Panc1 (cell line): Measurements from ENCODE around the gene AHDC1. TPM values are rescaled to one million over a fixed set of nuclear protein-coding genes. Genes with fewer than 3 reads are reported as not detected.
A peak's percentile ranks its signal among the peaks of the same experiment; 100 is the strongest.

Experiments used
- ATAC-seq: fragments of 200-7000 bp; cut with Tn5 transposase; 2 replicates; pipeline ENCODE4 v1.9.1; 2020; ENCODE audit warnings: mild to moderate bottlenecking, moderate library complexity
- BruUV-seq: library from RNA; stranded (reverse); fragments of 400-500 nt; replicated peaks from 2 replicates; lab custom pipeline; 2021; lab: Mats Ljungman, UMichigan
- CTCF ChIA-PET: fragments of 300-600 bp; sonication (Branson Sonifier 250); formaldehyde crosslinking; loops from one replicate; lab custom pipeline; 2022; ENCODE audit warnings: antibody characterized with exemption; lab: Charles Lee
- POLR2A ChIA-PET: fragments of 300-600 bp; sonication (Branson Sonifier 250); formaldehyde crosslinking; loops from one replicate; lab custom pipeline; 2022; ENCODE audit warnings: antibody characterized with exemption; lab: Charles Lee
- DNase-seq: peaks from one replicate; pipeline ENCODE4 v3.0.0-alpha.2; 2010; ENCODE audit warnings: low read depth, low spot score
- H3K27ac ChIP-seq: 2 replicates; pipeline ENCODE4 v1.5.1; 2011; ENCODE audit warnings: mild to moderate bottlenecking, low read length, inconsistent platforms
- H3K27me3 ChIP-seq: fragments of 200-500 bp; sonication (Bioruptor generic); 2 replicates; pipeline ENCODE4 v1.6.0; 2014; ENCODE audit warnings: low read length, inconsistent platforms; ENCODE audit not compliant: control insufficient read depth, insufficient read depth
- H3K36me3 ChIP-seq: fragments of 200-500 bp; sonication (Bioruptor generic); 2 replicates; pipeline ENCODE4 v1.5.1; 2014; ENCODE audit warnings: inconsistent platforms, mild to moderate bottlenecking, low read length, moderate library complexity; ENCODE audit not compliant: control insufficient read depth, insufficient read depth
- H3K4me1 ChIP-seq: 2 replicates; pipeline ENCODE4 v1.5.1; 2011; ENCODE audit warnings: inconsistent platforms, mild to moderate bottlenecking, low read length, moderate library complexity; ENCODE audit not compliant: control insufficient read depth, insufficient read depth
- H3K4me3 ChIP-seq, 2 experiments: 2 replicates each; pipeline ENCODE4 v1.5.1; 2011 to 2012; ENCODE audit warnings: low read depth in 2 of 2, low read length in 2 of 2, mild to moderate bottlenecking in 2 of 2, inconsistent platforms in 1 of 2, moderate library complexity in 1 of 2
- H3K9me3 ChIP-seq: fragments of 200-500 bp; sonication (Bioruptor generic); 2 replicates; pipeline ENCODE4 v1.5.1; 2014; ENCODE audit warnings: low read depth, mild to moderate bottlenecking, inconsistent platforms, low read length, moderate library complexity; ENCODE audit not compliant: control insufficient read depth, insufficient read depth
- POLR2AphosphoS5 ChIP-seq: IDR thresholded peaks from 2 replicates; pipeline ENCODE4 v1.6.1; 2012; ENCODE audit warnings: mild to moderate bottlenecking, low read depth, low read length, moderate library complexity
- SIN3A ChIP-seq: IDR thresholded peaks from 2 replicates; pipeline ENCODE4 v1.6.1; 2012; ENCODE audit warnings: low read depth, mild to moderate bottlenecking, low read length, moderate library complexity, borderline replicate concordance; ENCODE audit not compliant: insufficient read depth
- TCF7L2 ChIP-seq: IDR thresholded peaks from 2 replicates; pipeline ENCODE4 v1.6.1; 2011; ENCODE audit warnings: mild to moderate bottlenecking, low read depth, low read length, inconsistent platforms
- in situ Hi-C: cut with HindIII; loops from 2 replicates; pipeline ENCODE4 v1.10.0; 2016; ENCODE audit warnings: low sequenced_read_pairs, low pct_unique_long_range_greater_than_20kb
- intact Hi-C: fragments of 100-400 bp; cut with micrococcal nuclease; formaldehyde crosslinking; loops from one replicate; pipeline ENCODE4 v1.10.0; 2022; ENCODE audit not compliant: unreplicated experiment
- total RNA-seq: library from RNA; stranded (reverse); gene quantifications from one replicate; pipeline ENCODE4 v1.2.1, GENCODE V29; 2021; ENCODE audit not compliant: unreplicated experiment
- TF ChIP-seq, protein P1 (sequence below): fragments of 450-650 bp; IDR thresholded peaks from 2 replicates; pipeline ENCODE4 v1.5.1; 2017; ENCODE audit warnings: mild to moderate bottlenecking
- TF ChIP-seq, protein P2 (sequence below), 2 experiments: IDR thresholded peaks; 2 replicates each; pipeline ENCODE4 v1.6.1; 2011 to 2012; ENCODE audit warnings: low read depth in 2 of 2, control low read depth in 1 of 2, low read length in 1 of 2, mild to moderate bottlenecking in 1 of 2, moderate library complexity in 1 of 2; ENCODE audit not compliant: insufficient read depth in 1 of 2

AHDC1 gene
- total RNA-seq, 1 experiment from 2014 or later: 47.1 TPM

DNA sequence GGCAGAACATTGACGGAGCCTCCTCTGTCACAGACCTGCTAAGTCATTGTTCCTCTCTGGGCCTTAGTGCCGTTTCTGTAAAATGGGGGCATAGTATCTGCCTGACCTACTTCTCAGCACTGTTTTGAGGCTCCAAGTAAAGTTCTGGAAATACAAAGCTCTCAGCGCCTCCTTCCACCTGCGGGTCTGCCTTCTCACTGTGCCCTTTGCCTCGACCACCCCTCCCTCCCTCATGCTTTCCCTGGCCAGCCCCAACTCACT lies 98.6 kb downstream of the AHDC1 start:
- ChIA-PET CTCF (no interaction called here), POLR2A (no interaction called here)
- intact Hi-C loops: no loop called here
- H3K27ac ChIP-seq: peak overlapping the region; percentile 60
- peaks cover 13% of the 10 kb centered on the region for H3K4me1 ChIP-seq
- no peak overlapping the region for H3K4me3 ChIP-seq
- no peak for TF ChIP-seq TCF7L2
- TF ChIP-seq SIN3A: no peak
- TF ChIP-seq, protein P1, sequence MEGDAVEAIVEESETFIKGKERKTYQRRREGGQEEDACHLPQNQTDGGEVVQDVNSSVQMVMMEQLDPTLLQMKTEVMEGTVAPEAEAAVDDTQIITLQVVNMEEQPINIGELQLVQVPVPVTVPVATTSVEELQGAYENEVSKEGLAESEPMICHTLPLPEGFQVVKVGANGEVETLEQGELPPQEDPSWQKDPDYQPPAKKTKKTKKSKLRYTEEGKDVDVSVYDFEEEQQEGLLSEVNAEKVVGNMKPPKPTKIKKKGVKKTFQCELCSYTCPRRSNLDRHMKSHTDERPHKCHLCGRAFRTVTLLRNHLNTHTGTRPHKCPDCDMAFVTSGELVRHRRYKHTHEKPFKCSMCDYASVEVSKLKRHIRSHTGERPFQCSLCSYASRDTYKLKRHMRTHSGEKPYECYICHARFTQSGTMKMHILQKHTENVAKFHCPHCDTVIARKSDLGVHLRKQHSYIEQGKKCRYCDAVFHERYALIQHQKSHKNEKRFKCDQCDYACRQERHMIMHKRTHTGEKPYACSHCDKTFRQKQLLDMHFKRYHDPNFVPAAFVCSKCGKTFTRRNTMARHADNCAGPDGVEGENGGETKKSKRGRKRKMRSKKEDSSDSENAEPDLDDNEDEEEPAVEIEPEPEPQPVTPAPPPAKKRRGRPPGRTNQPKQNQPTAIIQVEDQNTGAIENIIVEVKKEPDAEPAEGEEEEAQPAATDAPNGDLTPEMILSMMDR: no peak
- TF ChIP-seq POLR2AphosphoS5: no peak
- TF ChIP-seq, protein P2, sequence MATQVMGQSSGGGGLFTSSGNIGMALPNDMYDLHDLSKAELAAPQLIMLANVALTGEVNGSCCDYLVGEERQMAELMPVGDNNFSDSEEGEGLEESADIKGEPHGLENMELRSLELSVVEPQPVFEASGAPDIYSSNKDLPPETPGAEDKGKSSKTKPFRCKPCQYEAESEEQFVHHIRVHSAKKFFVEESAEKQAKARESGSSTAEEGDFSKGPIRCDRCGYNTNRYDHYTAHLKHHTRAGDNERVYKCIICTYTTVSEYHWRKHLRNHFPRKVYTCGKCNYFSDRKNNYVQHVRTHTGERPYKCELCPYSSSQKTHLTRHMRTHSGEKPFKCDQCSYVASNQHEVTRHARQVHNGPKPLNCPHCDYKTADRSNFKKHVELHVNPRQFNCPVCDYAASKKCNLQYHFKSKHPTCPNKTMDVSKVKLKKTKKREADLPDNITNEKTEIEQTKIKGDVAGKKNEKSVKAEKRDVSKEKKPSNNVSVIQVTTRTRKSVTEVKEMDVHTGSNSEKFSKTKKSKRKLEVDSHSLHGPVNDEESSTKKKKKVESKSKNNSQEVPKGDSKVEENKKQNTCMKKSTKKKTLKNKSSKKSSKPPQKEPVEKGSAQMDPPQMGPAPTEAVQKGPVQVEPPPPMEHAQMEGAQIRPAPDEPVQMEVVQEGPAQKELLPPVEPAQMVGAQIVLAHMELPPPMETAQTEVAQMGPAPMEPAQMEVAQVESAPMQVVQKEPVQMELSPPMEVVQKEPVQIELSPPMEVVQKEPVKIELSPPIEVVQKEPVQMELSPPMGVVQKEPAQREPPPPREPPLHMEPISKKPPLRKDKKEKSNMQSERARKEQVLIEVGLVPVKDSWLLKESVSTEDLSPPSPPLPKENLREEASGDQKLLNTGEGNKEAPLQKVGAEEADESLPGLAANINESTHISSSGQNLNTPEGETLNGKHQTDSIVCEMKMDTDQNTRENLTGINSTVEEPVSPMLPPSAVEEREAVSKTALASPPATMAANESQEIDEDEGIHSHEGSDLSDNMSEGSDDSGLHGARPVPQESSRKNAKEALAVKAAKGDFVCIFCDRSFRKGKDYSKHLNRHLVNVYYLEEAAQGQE (IDR thresholded peaks at IDR 0.05; ENCODE audit: insufficient read depth in 1 of 2, low read depth in 2 of 2, low read length in 1 of 2): no peak
- in situ Hi-C loops: no loop called here
- no peaks in the 10 kb centered on the region for H3K36me3 ChIP-seq
- ATAC-seq (0 out of 2 replicates have a peak, but pooled peaks have one; percentile 5), DNase-seq (no peak)
- no TSS peak for BruUV-seq
- no peaks in the 10 kb centered on the region for H3K9me3 ChIP-seq
- no peaks in the 10 kb centered on the region for H3K27me3 ChIP-seq

DNA sequence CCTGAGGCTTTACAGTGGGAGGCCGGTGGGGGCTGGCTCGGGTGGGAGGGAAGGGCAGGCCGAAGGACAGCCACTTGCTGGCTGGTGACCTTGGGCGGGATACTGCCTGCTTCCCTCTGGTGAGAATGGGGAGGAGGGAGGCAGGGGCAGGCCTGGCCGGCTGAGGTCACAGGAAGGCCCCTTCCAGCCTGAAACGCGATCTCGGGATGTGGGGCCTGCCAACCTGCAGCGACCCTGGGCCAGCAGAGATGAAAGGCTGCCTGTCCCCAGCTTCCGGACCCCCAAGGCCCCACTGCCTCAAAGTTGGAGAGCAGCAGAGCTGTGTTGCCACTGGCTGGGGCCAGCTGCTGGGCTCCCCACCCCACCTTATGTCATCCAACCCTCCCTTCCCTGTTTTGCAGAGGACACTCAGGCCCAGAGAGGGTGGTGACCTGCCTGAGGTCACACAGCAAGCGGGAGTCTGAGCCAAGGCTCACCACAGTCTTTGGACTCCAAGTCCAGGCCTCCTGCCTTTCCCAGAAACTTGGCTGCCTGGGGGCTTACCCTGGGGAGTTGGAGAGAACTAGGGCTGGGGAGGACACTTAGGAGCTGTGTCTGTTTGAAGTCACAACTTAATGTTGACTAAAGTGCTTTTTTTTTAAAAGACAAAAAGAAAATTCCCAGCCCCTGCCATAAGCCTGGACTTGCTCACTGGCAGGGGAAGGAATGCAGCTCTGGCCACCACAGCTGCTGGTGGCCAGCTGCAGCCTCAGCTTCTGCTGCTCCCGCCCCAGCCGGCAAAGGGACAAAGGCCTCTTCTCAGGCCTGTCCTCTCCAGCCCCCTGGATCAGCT lies 99.1 kb downstream of the AHDC1 start:
- POLR2A ChIA-PET: no interaction called here
- TF ChIP-seq, protein P1: no peak
- no peak for TF ChIP-seq POLR2AphosphoS5
- TF ChIP-seq, protein P2 (IDR thresholded peaks at IDR 0.05; ENCODE audit: insufficient read depth in 1 of 2, low read depth in 2 of 2, low read length in 1 of 2): no peak
- TF ChIP-seq SIN3A: no peak
- TF ChIP-seq TCF7L2: no peak
- H3K4me1 ChIP-seq: peaks cover 13% of the 10 kb centered on the region
- BruUV-seq: no TSS peak
- intact Hi-C loops (no loop called here), in situ Hi-C loops (no loop called here)
- no peak overlapping the region for H3K4me3 ChIP-seq
- DNase-seq: no peak
- no peaks in the 10 kb centered on the region for H3K9me3 ChIP-seq
- no peaks in the 10 kb centered on the region for H3K27me3 ChIP-seq
- no peaks in the 10 kb centered on the region for H3K36me3 ChIP-seq
- peak overlapping the region; percentile 71 for H3K27ac ChIP-seq
- CTCF ChIA-PET: no interaction called here
- peak; percentile 67 for ATAC-seq
